RWPE2 (cell line): ENCODE data around the gene RERE.

ENCODE experiments used
- ATAC-seq: fragments of 200-7000 bp; cut with Tn5 transposase; 3 replicates; pipeline ENCODE4 v1.9.1; 2021; ENCODE audit warnings: low read depth
- DNase-seq: peaks from one replicate; pipeline ENCODE4 v3.0.0-alpha.2; 2020; ENCODE audit warnings: low spot score
- H3K27ac ChIP-seq: fragments of 450-650 bp; 2 replicates; pipeline ENCODE4 v1.5.1; 2017; ENCODE audit warnings: mild to moderate bottlenecking; ENCODE audit not compliant: poor library complexity, severe bottlenecking
- H3K27me3 ChIP-seq: fragments of 250-450 bp; sonication (Bioruptor Pico); 2 replicates; pipeline ENCODE4 v1.5.1; 2021; ENCODE audit warnings: mild to moderate bottlenecking, moderate library complexity; ENCODE audit not compliant: insufficient read depth, poor library complexity, severe bottlenecking
- H3K36me3 ChIP-seq: fragments of 250-450 bp; sonication (Bioruptor Pico); 2 replicates; pipeline ENCODE4 v1.5.1; 2020; ENCODE audit warnings: low read depth, mild to moderate bottlenecking, moderate library complexity
- H3K4me1 ChIP-seq: fragments of 250-450 bp; sonication (Bioruptor Pico); 2 replicates; pipeline ENCODE4 v1.5.1; 2021; ENCODE audit warnings: mild to moderate bottlenecking, moderate library complexity; ENCODE audit not compliant: insufficient read depth, poor library complexity, severe bottlenecking
- H3K4me3 ChIP-seq: fragments of 250-450 bp; sonication (Bioruptor Pico); 2 replicates; pipeline ENCODE4 v1.5.1; 2021; ENCODE audit warnings: mild to moderate bottlenecking, moderate library complexity; ENCODE audit not compliant: severe bottlenecking
- H3K9me3 ChIP-seq: fragments of 250-450 bp; sonication (Bioruptor Pico); 2 replicates; pipeline ENCODE4 v1.5.1; 2021; ENCODE audit warnings: mild to moderate bottlenecking, moderate library complexity; ENCODE audit not compliant: severe bottlenecking
- TF ChIP-seq, protein P1 (sequence below): fragments of 450-650 bp; IDR thresholded peaks from one replicate; pipeline ENCODE4 v1.5.1; 2017; ENCODE audit warnings: mild to moderate bottlenecking, moderate library complexity; ENCODE audit not compliant: poor library complexity, severe bottlenecking

The RERE gene

GRCh38 chr1:8523666-8524206 is 293.7 kb downstream of the RERE start:
- H3K4me1 ChIP-seq: peaks cover 25% of the 10 kb centered on the region
- ATAC-seq: no peak
- TF ChIP-seq, protein P1, sequence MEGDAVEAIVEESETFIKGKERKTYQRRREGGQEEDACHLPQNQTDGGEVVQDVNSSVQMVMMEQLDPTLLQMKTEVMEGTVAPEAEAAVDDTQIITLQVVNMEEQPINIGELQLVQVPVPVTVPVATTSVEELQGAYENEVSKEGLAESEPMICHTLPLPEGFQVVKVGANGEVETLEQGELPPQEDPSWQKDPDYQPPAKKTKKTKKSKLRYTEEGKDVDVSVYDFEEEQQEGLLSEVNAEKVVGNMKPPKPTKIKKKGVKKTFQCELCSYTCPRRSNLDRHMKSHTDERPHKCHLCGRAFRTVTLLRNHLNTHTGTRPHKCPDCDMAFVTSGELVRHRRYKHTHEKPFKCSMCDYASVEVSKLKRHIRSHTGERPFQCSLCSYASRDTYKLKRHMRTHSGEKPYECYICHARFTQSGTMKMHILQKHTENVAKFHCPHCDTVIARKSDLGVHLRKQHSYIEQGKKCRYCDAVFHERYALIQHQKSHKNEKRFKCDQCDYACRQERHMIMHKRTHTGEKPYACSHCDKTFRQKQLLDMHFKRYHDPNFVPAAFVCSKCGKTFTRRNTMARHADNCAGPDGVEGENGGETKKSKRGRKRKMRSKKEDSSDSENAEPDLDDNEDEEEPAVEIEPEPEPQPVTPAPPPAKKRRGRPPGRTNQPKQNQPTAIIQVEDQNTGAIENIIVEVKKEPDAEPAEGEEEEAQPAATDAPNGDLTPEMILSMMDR: no peak
- no peaks in the 10 kb centered on the region; the same call in 1 of the 2 replicates for H3K36me3 ChIP-seq
- H3K9me3 ChIP-seq: no peaks in the 10 kb centered on the region
- no peaks in the 10 kb centered on the region for H3K27me3 ChIP-seq
- peak overlapping the region; percentile 74 for H3K27ac ChIP-seq
- no peak for DNase-seq
- H3K4me3 ChIP-seq: no peak overlapping the region

GRCh38 chr1:8520483-8520966 is 296.9 kb downstream of the RERE start:
- H3K27me3 ChIP-seq: no peaks in the 10 kb centered on the region
- H3K4me1 ChIP-seq: peaks cover 23% of the 10 kb centered on the region
- TF ChIP-seq, protein P1: no peak
- no peaks in the 10 kb centered on the region for H3K9me3 ChIP-seq
- ATAC-seq: no peak
- H3K4me3 ChIP-seq: no peak overlapping the region
- no peak overlapping the region for H3K27ac ChIP-seq
- no peak for DNase-seq
- H3K36me3 ChIP-seq: no peaks in the 10 kb centered on the region; the same call in 1 of the 2 replicates

- no peak overlapping the region for H3K27ac ChIP-seq
- TF ChIP-seq, protein P1: no peak
- no peak for DNase-seq
- ATAC-seq: no peak
- H3K36me3 ChIP-seq: no peaks in the 10 kb centered on the region; the same call in 1 of the 2 replicates
- H3K27me3 ChIP-seq: no peaks in the 10 kb centered on the region
- H3K9me3 ChIP-seq: no peaks in the 10 kb centered on the region
- H3K4me3 ChIP-seq: no peak overlapping the region
- peaks cover 12% of the 10 kb centered on the region for H3K4me1 ChIP-seq
Measured at GRCh38 chr1:8519167-8519566, 298.3 kb downstream of the RERE start.

- Histone ChIP-seq H3K27me3 (no peaks in the 10 kb centered on the region), H3K9me3 (no peaks in the 10 kb centered on the region), H3K27ac (no peak overlapping the region), H3K4me1 (peaks cover 12% of the 10 kb centered on the region), H3K4me3 (no peak overlapping the region), H3K36me3 (no peaks in the 10 kb centered on the region; the same call in 1 of the 2 replicates)
- no peak for DNase-seq
- no peak for ATAC-seq
- TF ChIP-seq, protein P1: no peak
Measured at GRCh38 chr1:8518490-8518801, 299.0 kb downstream of the RERE start.
